NK-92 (cell line): ENCODE results near the gene TAPBPL.
"Not testable (repeated sequence)": the region's sequence is repeated elsewhere in the genome, so short reads cannot be mapped to it uniquely, and the experiment has no call there.

Experiments used
- DNase-seq: peaks from one replicate; lab custom pipeline; 2025; ENCODE audit not compliant: unreplicated experiment; lab: John Stamatoyannopoulos, UW

Gene TAPBPL, protein sequence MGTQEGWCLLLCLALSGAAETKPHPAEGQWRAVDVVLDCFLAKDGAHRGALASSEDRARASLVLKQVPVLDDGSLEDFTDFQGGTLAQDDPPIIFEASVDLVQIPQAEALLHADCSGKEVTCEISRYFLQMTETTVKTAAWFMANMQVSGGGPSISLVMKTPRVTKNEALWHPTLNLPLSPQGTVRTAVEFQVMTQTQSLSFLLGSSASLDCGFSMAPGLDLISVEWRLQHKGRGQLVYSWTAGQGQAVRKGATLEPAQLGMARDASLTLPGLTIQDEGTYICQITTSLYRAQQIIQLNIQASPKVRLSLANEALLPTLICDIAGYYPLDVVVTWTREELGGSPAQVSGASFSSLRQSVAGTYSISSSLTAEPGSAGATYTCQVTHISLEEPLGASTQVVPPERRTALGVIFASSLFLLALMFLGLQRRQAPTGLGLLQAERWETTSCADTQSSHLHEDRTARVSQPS

DNA sequence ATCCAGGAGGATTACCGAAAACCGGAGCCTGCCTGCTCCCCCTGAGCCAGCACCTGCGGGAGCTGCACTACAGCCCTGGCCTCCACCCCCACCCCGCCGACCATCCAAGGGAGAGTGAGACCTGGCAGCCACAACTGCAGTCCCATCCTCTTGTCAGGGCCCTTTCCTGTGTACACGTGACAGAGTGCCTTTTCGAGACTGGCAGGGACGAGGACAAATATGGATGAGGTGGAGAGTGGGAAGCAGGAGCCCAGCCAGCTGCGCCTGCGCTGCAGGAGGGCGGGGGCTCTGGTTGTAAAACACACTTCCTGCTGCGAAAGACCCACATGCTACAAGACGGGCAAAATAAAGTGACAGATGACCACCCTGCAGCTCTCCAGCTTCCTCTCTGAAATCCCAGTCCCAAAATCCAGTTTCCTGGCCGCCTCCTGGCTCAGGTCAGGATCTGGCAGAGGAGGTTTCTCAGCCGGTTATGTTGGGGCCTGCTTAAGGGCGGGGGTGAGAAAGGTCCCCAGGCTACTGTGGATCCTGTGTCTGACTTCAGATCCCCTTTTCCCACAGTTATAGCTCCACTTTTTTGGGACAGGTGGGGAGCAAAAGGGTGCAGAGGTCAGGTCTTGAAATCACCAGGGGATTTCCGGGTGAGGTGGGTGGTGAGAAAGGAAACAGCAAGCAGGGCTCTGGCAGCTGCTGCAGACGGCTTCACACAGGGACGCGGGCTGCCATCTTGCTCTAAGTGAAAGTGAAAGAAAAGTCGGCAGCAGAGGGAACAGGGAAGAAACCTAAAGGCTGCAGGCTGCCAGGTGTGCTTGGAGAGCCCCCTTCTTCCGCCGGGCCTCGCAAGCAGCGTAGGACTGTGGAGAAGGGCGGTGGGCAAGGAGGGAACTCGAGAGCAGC is at the start of gene TAPBPL:
Gene TAPBPL (plus strand): TSS at position 695 of the 897 bp plus-strand sequence. CDS start 207 bp downstream, outside the sequence.
- DNase-seq: peak; percentile 22

DNA sequence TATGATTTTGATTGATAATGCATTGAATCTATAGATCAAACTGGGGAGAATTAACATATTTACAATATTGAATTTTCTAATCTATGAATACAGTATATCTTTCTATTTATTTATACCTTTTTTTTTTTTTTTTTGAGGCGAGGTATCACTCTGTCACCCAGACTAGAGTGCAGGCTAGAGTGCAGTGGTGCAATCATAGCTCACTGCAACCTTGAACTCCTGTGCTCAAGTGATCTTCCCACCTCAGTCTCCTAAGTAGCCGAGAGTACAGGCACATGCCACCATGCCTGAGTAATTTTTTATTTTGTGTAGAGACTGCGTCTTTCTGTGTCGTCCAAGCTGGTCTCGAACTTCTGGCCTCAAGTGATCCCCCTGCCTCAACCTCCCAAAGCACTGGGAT is 47.5 kb upstream of the TAPBPL start:
- no peak for DNase-seq

- DNase-seq: no peak
These were observed 45.9 kb upstream of the TAPBPL start for GRCh38 chr12:6405963-6406362.

DNA sequence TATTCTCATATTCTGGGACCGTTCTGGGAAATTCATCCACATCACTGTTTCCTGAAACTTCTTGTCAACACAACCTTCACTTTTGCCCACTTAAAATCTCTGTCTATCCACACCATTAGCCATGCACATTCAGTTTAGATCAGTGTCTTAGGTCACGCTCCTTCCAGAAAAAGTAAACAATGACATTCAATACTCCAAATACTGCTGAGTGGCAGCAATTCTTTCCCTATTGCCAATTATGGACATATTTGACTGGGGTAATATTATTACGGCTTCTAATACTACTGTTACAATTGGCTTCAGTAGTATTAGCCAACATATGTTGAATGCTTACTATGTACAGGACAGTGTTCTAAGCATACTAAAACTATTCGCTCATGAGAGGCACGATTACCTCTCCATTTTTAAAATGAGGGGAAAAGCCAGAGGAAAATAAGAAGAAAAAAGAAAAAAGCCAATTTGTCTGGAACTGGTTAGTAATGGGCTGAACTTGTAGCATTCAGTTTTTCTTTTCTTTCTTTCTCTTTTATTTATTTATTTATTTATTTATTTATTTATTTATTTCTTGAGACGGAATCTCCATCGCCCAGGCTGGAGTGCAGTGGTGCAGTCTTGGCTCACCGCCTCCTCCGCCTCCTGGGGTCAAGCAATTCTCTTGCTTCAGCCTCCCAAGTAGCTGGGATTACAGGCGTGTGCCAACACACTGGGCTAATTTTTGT is 44.4 kb upstream of the TAPBPL start:
- DNase-seq: no peak

DNA sequence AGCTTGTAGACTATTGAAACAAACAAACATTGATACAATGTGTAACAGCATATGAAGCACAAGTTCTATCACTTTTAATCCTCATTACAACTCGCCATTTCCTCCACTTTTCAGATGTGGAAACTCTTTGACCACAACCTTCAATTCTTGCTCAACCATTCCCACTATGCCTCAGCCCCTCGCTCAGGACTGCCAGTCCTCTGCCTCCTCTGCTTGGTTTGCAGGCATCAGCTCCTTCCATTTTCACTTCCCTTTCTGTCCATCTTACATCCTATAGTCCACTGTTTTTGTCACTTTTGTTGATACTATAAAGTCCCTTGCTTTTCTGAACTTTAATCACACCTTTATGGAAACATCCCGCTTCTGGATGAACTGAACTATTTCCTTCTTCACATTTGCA is 35.2 kb upstream of the TAPBPL start:
- DNase-seq: no peak

DNA sequence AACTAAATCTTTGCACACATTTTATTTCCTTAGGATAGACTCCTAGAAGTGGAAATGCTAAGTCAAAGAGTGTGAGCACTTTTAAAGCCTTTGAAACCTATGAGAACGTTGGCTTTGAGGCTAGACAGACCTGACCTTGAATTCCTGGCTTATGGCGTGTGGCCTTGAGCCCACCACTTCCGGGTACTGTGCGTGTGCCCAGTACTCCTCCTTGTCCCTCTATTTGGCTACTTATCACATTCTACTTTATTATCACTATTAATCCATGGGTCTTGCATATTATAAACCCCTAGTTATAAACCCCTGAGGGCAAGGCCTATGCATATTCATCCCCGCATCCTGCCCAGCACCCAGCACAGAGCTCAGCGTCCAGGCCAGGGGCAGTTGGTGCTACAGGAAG is 33.0 kb upstream of the TAPBPL start:
- DNase-seq: no peak

DNA sequence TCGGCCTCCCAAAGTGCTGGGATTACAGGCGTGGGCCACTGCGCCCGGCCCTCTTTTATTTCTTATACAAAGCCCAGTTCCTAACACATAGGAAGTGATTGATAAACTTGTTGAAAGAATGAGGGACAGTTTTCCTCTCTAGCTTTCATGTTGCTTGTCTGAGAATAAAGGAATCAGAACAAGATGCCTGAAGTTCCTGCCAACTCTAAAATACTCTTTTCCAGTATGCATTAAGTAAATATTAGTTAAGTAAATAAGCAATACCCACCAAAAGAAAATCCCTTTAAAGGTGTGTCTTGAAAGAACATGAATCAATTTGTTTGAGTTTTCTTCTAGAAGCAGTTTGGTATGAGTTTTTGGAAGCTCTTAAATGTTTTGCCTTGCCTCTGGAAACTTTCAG is 31.5 kb upstream of the TAPBPL start:
- DNase-seq: no peak

DNA sequence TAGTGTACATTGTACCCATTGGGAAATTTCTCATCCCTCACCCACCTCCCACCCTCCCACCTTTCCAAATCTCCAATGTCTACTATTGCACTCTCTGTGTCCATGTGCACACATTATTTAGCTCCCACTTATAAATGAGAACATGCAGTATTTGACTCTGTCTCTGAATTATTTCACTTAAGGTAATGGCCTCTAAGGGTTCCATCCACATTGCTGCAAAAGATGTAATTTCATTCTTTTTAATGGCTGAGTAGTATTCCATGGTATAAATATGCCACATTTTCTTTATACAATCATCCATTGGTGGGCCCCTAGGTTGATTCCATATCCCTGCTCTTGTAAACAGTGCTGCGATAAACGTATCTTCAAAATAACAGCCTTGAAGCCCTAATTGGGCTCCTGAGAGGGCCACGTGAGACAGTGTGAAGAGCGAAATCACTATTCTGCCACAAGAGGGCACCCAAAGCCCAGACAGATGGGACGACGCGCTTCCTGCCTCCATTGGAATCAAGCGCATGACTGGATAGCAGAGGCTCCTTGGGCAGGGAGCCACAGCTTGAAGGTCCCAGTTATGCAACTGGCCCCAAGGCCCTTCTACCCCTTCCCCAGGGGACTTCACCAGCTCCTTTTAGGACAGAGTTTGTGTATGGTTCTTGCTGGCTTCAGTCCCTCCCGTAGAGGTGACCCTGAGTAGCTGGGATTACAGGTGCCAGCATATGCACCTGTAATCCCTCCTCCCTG is 28.4 kb upstream of the TAPBPL start:
- no peak for DNase-seq

DNA sequence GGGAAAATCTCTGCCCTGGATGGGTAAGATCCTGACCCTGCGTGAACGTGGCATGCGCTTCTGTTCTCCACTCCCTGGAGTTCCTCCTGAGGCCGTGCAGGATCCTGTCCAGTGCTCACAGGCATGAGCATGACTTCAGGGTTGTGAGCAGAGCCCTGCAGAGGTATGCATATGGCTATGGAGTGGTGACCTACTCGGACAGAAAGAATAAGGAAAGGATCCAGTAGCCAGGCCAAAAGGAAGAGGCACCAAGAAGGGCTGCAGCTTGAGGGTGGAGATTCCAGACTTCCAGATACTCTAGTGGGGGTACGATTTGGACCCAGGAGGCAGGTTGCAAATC is 27.9 kb upstream of the TAPBPL start:
- DNase-seq: no peak

DNA sequence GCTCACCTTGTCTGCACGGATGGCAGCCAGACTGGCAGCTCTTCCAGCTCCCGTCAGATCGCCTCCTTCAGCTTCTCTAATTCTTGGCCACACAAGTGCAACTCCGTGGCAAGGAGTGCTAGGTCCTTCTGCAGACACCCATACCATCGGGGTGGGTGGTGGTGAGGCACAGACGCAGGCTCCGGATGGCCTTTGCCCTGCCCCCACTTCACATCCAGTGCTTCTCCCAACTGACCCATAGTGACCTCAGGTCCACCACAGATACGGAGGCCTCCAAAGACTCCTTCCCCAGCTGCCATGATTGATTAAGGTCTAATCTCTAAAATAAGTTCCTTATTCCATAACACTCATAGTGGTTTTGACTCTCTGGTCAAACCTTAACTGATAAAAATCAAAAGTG is 27.0 kb upstream of the TAPBPL start:
- no peak for DNase-seq

GRCh38 chr12:6425590-6426531 is 26.0 kb upstream of the TAPBPL start:
- DNase-seq: no peak

- DNase-seq: no peak
These were observed 24.8 kb upstream of the TAPBPL start for GRCh38 chr12:6426882-6427671.

- DNase-seq: not testable (repeated sequence)
These were observed 24.0 kb upstream of the TAPBPL start for GRCh38 chr12:6427796-6428195.

GRCh38 chr12:6428326-6428725 is 23.5 kb upstream of the TAPBPL start:
- no peak for DNase-seq

DNA sequence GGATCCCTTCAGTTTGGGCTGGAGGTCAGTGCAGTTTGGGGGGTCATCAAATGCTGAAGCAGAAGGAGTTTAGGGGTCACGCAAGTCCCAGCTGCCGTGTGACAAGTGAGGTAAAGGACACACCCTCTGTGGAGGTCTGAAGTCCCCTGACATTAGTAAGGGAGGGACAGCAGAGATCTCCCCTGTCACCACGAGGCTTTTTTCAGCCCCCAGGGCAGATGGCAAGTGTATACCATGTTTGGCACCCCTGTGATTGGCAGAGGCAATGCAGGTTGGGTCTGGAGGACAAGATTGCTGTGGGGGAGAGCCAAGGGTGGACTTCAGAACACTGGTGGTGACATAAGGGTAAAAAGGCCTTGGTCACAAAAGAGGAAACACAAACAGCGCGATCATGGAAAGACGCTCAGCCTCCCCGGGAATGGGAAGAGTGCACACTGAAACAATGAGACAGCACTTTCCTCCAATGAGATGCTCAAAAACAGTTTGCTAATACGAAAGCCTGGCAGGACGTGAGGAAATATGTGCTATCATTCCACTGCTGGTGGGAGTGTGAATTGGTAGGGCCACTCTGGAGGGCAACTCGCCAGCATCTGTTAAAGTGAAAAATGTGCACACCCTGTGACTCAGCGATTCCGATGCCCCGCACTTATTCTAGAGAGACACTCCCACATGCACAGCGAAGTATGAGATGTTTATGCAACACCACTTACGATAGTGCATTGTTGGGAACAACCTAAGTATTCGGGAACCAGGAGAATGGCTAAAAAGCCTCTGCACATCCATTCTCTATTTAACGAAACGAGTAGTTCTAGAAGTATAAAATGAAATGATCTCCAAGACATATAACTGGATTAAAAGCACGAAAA is 21.5 kb upstream of the TAPBPL start:
- no peak for DNase-seq

DNA sequence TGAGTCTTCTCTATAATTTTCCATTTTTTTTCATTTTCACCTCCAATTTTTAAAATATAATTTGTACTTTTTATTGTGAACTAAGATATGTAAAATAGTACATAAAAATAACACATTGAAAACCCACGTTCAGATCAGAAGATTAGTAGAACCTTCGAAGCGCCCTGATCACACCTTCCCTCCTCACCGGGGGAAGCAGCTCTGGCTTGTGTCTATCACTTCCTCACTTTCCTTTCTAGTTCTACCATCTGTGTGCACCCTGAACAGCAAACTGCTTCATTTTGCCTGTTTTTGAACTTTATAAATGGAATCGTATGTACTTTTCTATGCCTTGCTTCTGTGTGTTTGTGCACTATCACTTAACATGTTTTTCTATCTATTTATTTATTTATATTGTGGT is 18.9 kb upstream of the TAPBPL start:
- no peak for DNase-seq

- DNase-seq: no peak
These were observed 17.4 kb upstream of the TAPBPL start for GRCh38 chr12:6434205-6435140.
